HCT116 (cell line): ENCODE measurements around the gene IFNL1. TPM values are rescaled to one million over a fixed set of nuclear protein-coding genes. Genes with fewer than 3 reads are reported as not detected.

ENCODE experiments used
- ATAC-seq: fragments of 200-7000 bp; cut with Tn5 transposase; 2 replicates; pipeline ENCODE4 v1.9.1; 2020; ENCODE audit warnings: mild to moderate bottlenecking, moderate library complexity
- BruUV-seq: library from RNA; stranded (reverse); fragments of 400-500 nt; replicated peaks from 2 replicates; lab custom pipeline; 2021; lab: Mats Ljungman, UMichigan
- CTCF ChIA-PET: fragments of 300-600 bp; sonication (Branson Sonifier 250); formaldehyde crosslinking; loops from one replicate; lab custom pipeline; 2021; ENCODE audit warnings: antibody characterized with exemption; lab: Charles Lee
- POLR2A ChIA-PET: fragments of 300-600, 350-600 bp; sonication (Branson Sonifier 250); formaldehyde crosslinking; loops from one replicate; lab custom pipeline; 2021; ENCODE audit warnings: antibody characterized with exemption; lab: Charles Lee
- RAD21 ChIA-PET, 2 experiments: fragments of 300-600 bp; sonication (Branson Sonifier 250); formaldehyde crosslinking; loops; one replicate each; lab custom pipeline; 2023; ENCODE audit warnings: low total read pairs in 2 of 2; ENCODE audit not compliant: uncharacterized antibody in 2 of 2, unreplicated experiment in 2 of 2, low non-redundant PET in 1 of 2; lab: Charles Lee
- DNase-seq: peaks from one replicate; pipeline ENCODE4 v3.0.0-alpha.2; 2010; ENCODE audit warnings: low read depth, low spot score
- H2AFZ ChIP-seq: fragments of 200-600 bp; shearing (Covaris generic), sonication (generic); 2 replicates; pipeline ENCODE4 v1.6.1; 2017; ENCODE audit warnings: low read depth, mixed run types, mixed read lengths, antibody characterized with exemption, low read length; ENCODE audit not compliant: poor library complexity, severe bottlenecking
- H3K27ac ChIP-seq: 2 replicates; pipeline ENCODE4 v1.5.1; 2012; ENCODE audit warnings: low read depth, low read length
- H3K27me3 ChIP-seq: fragments of 200-600 bp; sonication (generic); 2 replicates; pipeline ENCODE4 v1.6.1; 2016; ENCODE audit warnings: mixed run types, low read length, mixed read lengths; ENCODE audit not compliant: insufficient read depth
- H3K36me3 ChIP-seq, 2 experiments: fragments of 200-500 bp in 1 of 2; fragments of 200-600 bp in 1 of 2; sonication (Bioruptor generic) in 1 of 2; sonication (generic) in 1 of 2; 2 replicates each; pipeline versions ENCODE4 v1.5.1 to v1.6.1; 2014 to 2016; ENCODE audit warnings: low read length in 2 of 2, inconsistent platforms in 1 of 2, mixed read lengths in 1 of 2, mixed run types in 1 of 2; ENCODE audit not compliant: insufficient read depth in 2 of 2, control insufficient read depth in 1 of 2
- H3K4me1 ChIP-seq, 2 experiments: fragments of 200-600 bp in 1 of 2; sonication (generic) in 1 of 2; 2 replicates each; pipeline versions ENCODE4 v1.5.1 to v1.6.1; 2012 to 2017; ENCODE audit warnings: low read length in 2 of 2, inconsistent platforms in 1 of 2, mild to moderate bottlenecking in 1 of 2, mixed read lengths in 1 of 2, mixed run types in 1 of 2, moderate library complexity in 1 of 2; ENCODE audit not compliant: insufficient read depth in 2 of 2, control insufficient read depth in 1 of 2
- H3K4me2 ChIP-seq: fragments of 200-600 bp; sonication (generic); 2 replicates; pipeline ENCODE4 v1.6.1; 2017; ENCODE audit warnings: mixed run types, low read length, mixed read lengths
- H3K4me3 ChIP-seq, 2 experiments: fragments of 200-600 bp in 1 of 2; sonication (generic) in 1 of 2; replicated peaks in 1 of 2; 2 replicates each; pipeline ENCODE4 v1.5.1; 2011 to 2016; ENCODE audit warnings: low read length in 2 of 2, control low read depth in 1 of 2, low read depth in 1 of 2, mild to moderate bottlenecking in 1 of 2, mixed read lengths in 1 of 2, mixed run types in 1 of 2
- H3K79me2 ChIP-seq: fragments of 200-600 bp; sonication (generic); 2 replicates; pipeline ENCODE4 v1.6.1; 2017; ENCODE audit warnings: mild to moderate bottlenecking, mixed run types, low read length, moderate library complexity, mixed read lengths; ENCODE audit not compliant: insufficient read depth
- H3K9ac ChIP-seq: fragments of 200-600 bp; sonication (generic); 2 replicates; pipeline ENCODE4 v1.6.1; 2016; ENCODE audit warnings: low read length, mixed read lengths
- H3K9me2 ChIP-seq: fragments of 200-600 bp; sonication (generic), shearing (Covaris generic); 2 replicates; pipeline ENCODE4 v1.6.1; 2017; ENCODE audit warnings: mixed run types, mild to moderate bottlenecking, moderate library complexity; ENCODE audit not compliant: insufficient read depth
- H3K9me3 ChIP-seq, 2 experiments: fragments of 200-500 bp in 1 of 2; fragments of 200-600 bp in 1 of 2; sonication (Bioruptor generic) in 1 of 2; sonication (generic) in 1 of 2; 2 replicates each; pipeline ENCODE4 v1.6.1; 2014 to 2017; ENCODE audit warnings: low read length in 2 of 2, mixed read lengths in 2 of 2, inconsistent platforms in 1 of 2, low read depth in 1 of 2, mild to moderate bottlenecking in 1 of 2, mixed run types in 1 of 2, moderate library complexity in 1 of 2; ENCODE audit not compliant: control insufficient read depth in 1 of 2, insufficient read depth in 1 of 2
- H4K20me1 ChIP-seq: fragments of 200-600 bp; sonication (generic), shearing (Covaris generic); 2 replicates; pipeline ENCODE4 v1.6.1; 2017; ENCODE audit warnings: mixed run types, mild to moderate bottlenecking, moderate library complexity; ENCODE audit not compliant: insufficient read depth
- EGR1 ChIP-seq: IDR thresholded peaks from 2 replicates; pipeline ENCODE4 v1.6.1; 2012; ENCODE audit warnings: low read depth
- EZH2 ChIP-seq: fragments of 200-600 bp; sonication (generic); IDR thresholded peaks from 2 replicates; pipeline ENCODE4 v1.6.1; 2017; ENCODE audit warnings: antibody characterized with exemption, mixed run types
- FOSL1 ChIP-seq: IDR thresholded peaks from 2 replicates; pipeline ENCODE4 v1.6.1; 2012; ENCODE audit warnings: low read depth
- POLR2AphosphoS5 ChIP-seq: IDR thresholded peaks from 2 replicates; pipeline ENCODE4 v1.6.1; 2011; ENCODE audit warnings: mild to moderate bottlenecking, low read depth, low read length, moderate library complexity
- RAD21 ChIP-seq: IDR thresholded peaks from 2 replicates; pipeline ENCODE4 v1.6.1; 2012; ENCODE audit warnings: low read depth, mild to moderate bottlenecking
- SP1 ChIP-seq: IDR thresholded peaks from 2 replicates; pipeline ENCODE4 v1.6.1; 2012; ENCODE audit warnings: low read depth
- TCF7L2 ChIP-seq: IDR thresholded peaks from 2 replicates; pipeline ENCODE4 v1.7.0; 2011; ENCODE audit warnings: borderline replicate concordance, inconsistent platforms; ENCODE audit not compliant: insufficient read depth, insufficient read length; ENCODE audit errors: extremely low read depth
- ZFX ChIP-seq: fragments of 450-650 bp; IDR thresholded peaks from 2 replicates; pipeline ENCODE4 v1.6.1; 2017
- intact Hi-C: fragments of 100-400 bp; cut with micrococcal nuclease; formaldehyde crosslinking; loops from 2 replicates; pipeline ENCODE4 v1.10.0; 2022
- total RNA-seq: library from RNA; stranded (reverse); gene quantifications from one replicate; pipeline ENCODE4 v1.2.1, GENCODE V29; 2021; ENCODE audit not compliant: unreplicated experiment
- TF ChIP-seq, protein P1 (sequence below): IDR thresholded peaks from 2 replicates; pipeline ENCODE4 v1.6.1; 2012; ENCODE audit warnings: low read depth
- TF ChIP-seq, protein P2 (sequence below), 3 experiments: fragments of 200-600 bp in 1 of 3; sonication (generic) in 1 of 3; IDR thresholded peaks in 2 of 3; conservative IDR thresholded peaks in 1 of 3; 2 replicates each; pipeline ENCODE4 v1.5.1; 2012 to 2017; ENCODE audit warnings: low read depth in 2 of 3, low read length in 2 of 3, antibody characterized with exemption in 1 of 3, borderline replicate concordance in 1 of 3, control low read depth in 1 of 3, mild to moderate bottlenecking in 1 of 3, mixed read lengths in 1 of 3, mixed run types in 1 of 3, moderate library complexity in 1 of 3; ENCODE audit not compliant: insufficient read depth in 1 of 3

Gene IFNL1
- total RNA-seq, 1 experiment from 2014 or later, result not detected

DNA sequence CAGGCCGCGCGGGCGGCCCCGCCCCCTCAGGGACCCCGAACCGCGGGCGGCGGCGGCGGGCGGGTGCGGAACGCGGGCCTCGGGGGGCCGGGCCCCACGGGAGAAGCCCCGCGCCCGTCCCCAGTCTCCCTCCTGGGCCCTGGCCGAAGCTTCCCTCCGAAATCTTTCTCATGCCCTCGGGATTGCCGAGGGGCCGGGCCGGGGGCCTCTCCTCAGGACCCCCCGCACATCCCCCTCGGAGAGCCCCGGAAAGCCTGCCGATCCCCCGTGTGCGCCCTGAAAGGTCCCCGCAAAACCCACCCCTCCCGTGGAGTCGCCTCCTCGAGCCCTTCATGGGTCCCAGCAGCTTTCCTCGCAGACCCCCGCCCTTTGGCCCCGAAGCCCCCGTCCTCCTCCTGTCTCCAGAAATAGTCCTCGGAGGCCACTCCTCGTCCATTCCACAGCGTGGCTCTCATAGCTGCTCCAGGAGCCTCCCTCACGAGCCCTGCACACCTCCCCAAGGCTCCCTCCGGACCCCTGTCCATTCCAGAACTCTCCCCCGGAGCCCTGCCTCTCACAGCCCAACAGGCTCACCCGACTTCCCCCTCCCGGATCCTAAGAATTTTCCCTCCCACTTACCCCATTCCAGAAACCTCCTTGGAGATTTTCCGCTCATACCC lies 46.6 kb downstream of the IFNL1 start (continued):
- TF ChIP-seq, protein P1, sequence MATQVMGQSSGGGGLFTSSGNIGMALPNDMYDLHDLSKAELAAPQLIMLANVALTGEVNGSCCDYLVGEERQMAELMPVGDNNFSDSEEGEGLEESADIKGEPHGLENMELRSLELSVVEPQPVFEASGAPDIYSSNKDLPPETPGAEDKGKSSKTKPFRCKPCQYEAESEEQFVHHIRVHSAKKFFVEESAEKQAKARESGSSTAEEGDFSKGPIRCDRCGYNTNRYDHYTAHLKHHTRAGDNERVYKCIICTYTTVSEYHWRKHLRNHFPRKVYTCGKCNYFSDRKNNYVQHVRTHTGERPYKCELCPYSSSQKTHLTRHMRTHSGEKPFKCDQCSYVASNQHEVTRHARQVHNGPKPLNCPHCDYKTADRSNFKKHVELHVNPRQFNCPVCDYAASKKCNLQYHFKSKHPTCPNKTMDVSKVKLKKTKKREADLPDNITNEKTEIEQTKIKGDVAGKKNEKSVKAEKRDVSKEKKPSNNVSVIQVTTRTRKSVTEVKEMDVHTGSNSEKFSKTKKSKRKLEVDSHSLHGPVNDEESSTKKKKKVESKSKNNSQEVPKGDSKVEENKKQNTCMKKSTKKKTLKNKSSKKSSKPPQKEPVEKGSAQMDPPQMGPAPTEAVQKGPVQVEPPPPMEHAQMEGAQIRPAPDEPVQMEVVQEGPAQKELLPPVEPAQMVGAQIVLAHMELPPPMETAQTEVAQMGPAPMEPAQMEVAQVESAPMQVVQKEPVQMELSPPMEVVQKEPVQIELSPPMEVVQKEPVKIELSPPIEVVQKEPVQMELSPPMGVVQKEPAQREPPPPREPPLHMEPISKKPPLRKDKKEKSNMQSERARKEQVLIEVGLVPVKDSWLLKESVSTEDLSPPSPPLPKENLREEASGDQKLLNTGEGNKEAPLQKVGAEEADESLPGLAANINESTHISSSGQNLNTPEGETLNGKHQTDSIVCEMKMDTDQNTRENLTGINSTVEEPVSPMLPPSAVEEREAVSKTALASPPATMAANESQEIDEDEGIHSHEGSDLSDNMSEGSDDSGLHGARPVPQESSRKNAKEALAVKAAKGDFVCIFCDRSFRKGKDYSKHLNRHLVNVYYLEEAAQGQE, result no peak
- TF ChIP-seq EGR1, result no peak
- TF ChIP-seq SP1, result no peak
- TF ChIP-seq RAD21, result no peak
- TF ChIP-seq TCF7L2, result no peak

DNA sequence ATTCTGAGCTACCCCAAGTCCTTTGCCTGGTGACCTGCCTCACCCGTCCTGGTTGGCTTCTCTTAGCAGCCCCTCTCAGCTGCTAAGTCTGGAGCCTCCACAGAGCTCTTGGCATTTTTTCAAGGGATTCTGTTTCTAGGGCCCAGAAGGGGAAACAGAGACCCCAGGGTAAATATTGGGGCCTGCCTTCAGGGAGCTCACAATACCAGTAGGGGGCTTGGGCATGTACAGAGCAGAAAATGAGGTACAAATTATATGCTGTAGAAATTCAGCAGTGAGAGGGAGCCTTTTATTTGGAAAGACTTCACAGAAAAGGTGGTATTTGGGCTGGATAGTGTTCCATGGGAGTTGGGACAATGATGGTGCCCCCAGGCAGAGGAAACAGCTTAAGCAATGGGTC lies 49.7 kb downstream of the IFNL1 start:
- Histone ChIP-seq H3K36me3 (peaks cover 8 to 29% of the 10 kb centered on the region in 2 experiments), H3K79me2 (peaks cover 83% of the 10 kb centered on the region), H3K4me2 (no peak overlapping the region), H4K20me1 (peaks cover 4% of the 10 kb centered on the region; the same call in 1 of the 2 replicates), H3K9me2 (no peaks in the 10 kb centered on the region), H2AFZ (no peak overlapping the region), H3K27me3 (no peaks in the 10 kb centered on the region), H3K9me3 (no peaks in the 10 kb centered on the region), H3K9ac (no peak overlapping the region), H3K4me3 (no peak overlapping the region), H3K27ac (no peak overlapping the region), H3K4me1 (peaks cover 4 to 12% of the 10 kb centered on the region in 2 experiments; a peak in 3 of 4 replicates)
- BruUV-seq, result no TSS peak
- ATAC-seq (no peak), DNase-seq (no peak)
- CTCF ChIA-PET, result no interaction called here
- POLR2A ChIA-PET, result no interaction called here
- intact Hi-C loops, result no loop called here
- RAD21 ChIA-PET, result no interaction called here
- TF ChIP-seq EZH2 (no peak), FOSL1 (no peak), ZFX (no peak), POLR2AphosphoS5 (no peak)
- TF ChIP-seq, protein P2, sequence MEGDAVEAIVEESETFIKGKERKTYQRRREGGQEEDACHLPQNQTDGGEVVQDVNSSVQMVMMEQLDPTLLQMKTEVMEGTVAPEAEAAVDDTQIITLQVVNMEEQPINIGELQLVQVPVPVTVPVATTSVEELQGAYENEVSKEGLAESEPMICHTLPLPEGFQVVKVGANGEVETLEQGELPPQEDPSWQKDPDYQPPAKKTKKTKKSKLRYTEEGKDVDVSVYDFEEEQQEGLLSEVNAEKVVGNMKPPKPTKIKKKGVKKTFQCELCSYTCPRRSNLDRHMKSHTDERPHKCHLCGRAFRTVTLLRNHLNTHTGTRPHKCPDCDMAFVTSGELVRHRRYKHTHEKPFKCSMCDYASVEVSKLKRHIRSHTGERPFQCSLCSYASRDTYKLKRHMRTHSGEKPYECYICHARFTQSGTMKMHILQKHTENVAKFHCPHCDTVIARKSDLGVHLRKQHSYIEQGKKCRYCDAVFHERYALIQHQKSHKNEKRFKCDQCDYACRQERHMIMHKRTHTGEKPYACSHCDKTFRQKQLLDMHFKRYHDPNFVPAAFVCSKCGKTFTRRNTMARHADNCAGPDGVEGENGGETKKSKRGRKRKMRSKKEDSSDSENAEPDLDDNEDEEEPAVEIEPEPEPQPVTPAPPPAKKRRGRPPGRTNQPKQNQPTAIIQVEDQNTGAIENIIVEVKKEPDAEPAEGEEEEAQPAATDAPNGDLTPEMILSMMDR (IDR thresholded peaks at IDR 0.05 in 2 of 3, conservative IDR thresholded peaks at IDR 0.05 in 1 of 3; ENCODE audit: borderline replicate concordance in 1 of 3, insufficient read depth in 1 of 3, low read depth in 2 of 3, low read length in 2 of 3), result 0 out of 6 replicates have a peak, but pooled peaks of 1 of the 3 experiments have one; percentile 10
